ENCODE results near the gene SIRT6. TPM values are rescaled to one million over a fixed set of nuclear protein-coding genes. Genes with fewer than 3 reads are reported as not detected.

SIRT6 gene
- 11.0 and 18.0 TPM in 2 replicates for total RNA-seq

GRCh38 chr19:4182084-4182810, at the start of gene SIRT6, which contains the start of gene ANKRD24:
Gene SIRT6, minus strand, starts transcription at chr19:4182563. Its CDS starts 24 bp downstream, at chr19:4182539.
Gene ANKRD24, plus strand, starts transcription at chr19:4182689. Its CDS starts 3,737 bp downstream, at chr19:4186426.

DNA sequence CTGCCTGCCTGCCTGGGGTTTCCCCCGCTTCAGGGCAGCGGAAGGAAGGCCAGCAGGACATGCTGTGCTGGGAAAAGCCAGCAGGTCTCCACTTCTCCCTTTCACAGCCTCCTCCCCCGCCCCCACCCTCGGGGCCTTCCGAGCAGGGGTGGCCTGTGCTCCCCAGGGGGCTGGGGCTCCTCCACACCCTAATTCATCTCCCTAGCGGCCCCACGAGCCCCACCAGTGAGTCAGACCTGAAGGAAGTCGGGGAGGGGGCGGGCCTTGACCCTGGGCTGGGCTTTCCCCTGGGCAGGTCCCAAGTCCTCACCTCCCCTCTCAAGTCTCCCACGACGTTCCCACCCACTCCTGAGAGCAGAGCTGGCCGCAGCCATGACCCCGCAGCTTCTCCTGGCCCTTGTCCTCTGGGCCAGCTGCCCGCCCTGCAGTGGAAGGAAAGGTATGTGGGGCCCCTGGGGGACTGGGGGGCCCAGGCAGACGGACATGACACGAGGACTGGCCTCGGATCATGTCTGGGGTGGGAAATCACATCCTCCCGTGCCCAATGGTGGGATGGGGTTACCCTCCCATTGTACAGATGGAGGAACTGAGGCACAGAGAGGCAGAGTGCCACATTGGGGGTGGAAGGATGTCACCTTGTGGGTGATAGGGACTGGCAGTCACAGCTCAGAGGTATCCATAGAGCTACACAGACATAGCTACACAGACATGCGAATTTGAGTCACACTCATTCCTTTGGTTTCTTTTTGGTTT, 47.0 kb upstream of the SIRT6 start, which contains the start of gene EBI3:
EBI3 (plus strand) TSS at position 345 of the 753 bp plus-strand sequence; CDS start at position 373, 28 bp downstream.

Small RNA genes within 50 kb of the gene (small RNA-seq; reads per million reads assigned to genes)
- not detected for gene RF00017

Other genes starting within 250 kb of the SIRT6 start
- not detected in 2 replicates for gene NMRK2, start 249.5 kb downstream of the SIRT6 start, total RNA-seq
- 80.1 and 162 TPM in 2 replicates for gene DAPK3, start 211.5 kb downstream of the SIRT6 start, total RNA-seq
- gene EEF2, start 197.1 kb downstream of the SIRT6 start, total RNA-seq, result 2,634 and 3,144 TPM in 2 replicates
- gene PIAS4, start 174.8 kb downstream of the SIRT6 start, total RNA-seq, result 23.2 and 33.8 TPM in 2 replicates
- gene ZBTB7A, start 115.7 kb downstream of the SIRT6 start, total RNA-seq, result 22.8 and 46.5 TPM in 2 replicates
- 157 and 205 TPM in 2 replicates for gene MAP2K2, start 58.4 kb downstream of the SIRT6 start, total RNA-seq
- gene CREB3L3, start 28.9 kb downstream of the SIRT6 start, total RNA-seq, result not detected in 2 replicates
- 1.1 and 2.0 TPM in 2 replicates for gene ANKRD24, start 126 bp upstream of the SIRT6 start, total RNA-seq
- 0.79 and 1.2 TPM in 2 replicates for gene EBI3, start 47.0 kb upstream of the SIRT6 start, total RNA-seq
- gene YJU2, start 64.5 kb upstream of the SIRT6 start, total RNA-seq, result 18.8 and 22.1 TPM in 2 replicates
- not detected in 2 replicates for gene SHD, start 96.7 kb upstream of the SIRT6 start, total RNA-seq
- not detected in 2 replicates for gene TMIGD2, start 119.8 kb upstream of the SIRT6 start, total RNA-seq
- gene FSD1, start 122.0 kb upstream of the SIRT6 start, total RNA-seq, result 1.7 TPM in 1 of 2 replicates, not detected in the other
- 51.0 and 60.1 TPM in 2 replicates for gene STAP2, start 156.3 kb upstream of the SIRT6 start, total RNA-seq
- gene MPND, start 161.0 kb upstream of the SIRT6 start, total RNA-seq, result 9.1 and 14.9 TPM in 2 replicates
- gene SH3GL1, start 218.0 kb upstream of the SIRT6 start, total RNA-seq, result 37.3 and 78.5 TPM in 2 replicates
- gene CHAF1A, start 220.1 kb upstream of the SIRT6 start, total RNA-seq, result 4.7 and 13.0 TPM in 2 replicates